ENCODE data around the gene DIO1. TPM values are rescaled to one million over a fixed set of nuclear protein-coding genes. Genes with fewer than 3 reads are reported as not detected.
"Not testable (repeated sequence)": the region's sequence is repeated elsewhere in the genome, so short reads cannot be mapped to it uniquely, and the experiment has no call there.

DIO1 gene
- total and polyA plus RNA-seq, 9 of the 15 experiments (the other 6 are each of a cell fraction or from before 2014, with no cell fraction given) = not detected

DNA sequence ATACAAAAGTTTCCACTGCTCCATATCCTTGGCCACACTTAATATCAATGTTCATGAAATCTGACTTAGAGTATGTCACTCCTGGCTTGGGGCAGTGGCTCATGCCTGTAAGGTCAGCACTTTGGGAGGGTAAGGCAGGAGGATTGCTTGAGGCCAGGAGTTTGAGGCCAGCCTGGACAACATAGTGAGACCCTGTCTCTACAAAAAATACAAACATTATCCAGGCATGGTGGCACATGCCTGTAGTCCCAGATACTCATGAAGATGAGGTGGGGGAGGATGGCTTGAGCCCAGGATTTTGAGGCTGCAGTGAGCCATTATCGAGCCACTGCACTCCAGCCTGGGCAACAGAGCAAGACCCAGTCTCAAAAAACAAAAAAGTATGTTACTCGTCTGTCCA, 18.8 kb upstream of the DIO1 start:
- H3K27me3 ChIP-seq (ENCODE audit: control insufficient read depth in 2 of 2, insufficient read depth in 2 of 2, low read length in 2 of 2); H3K4me1 ChIP-seq (replicated peaks in 1 of 2; ENCODE audit: control insufficient read depth in 2 of 2, insufficient read depth in 2 of 2, low read length in 2 of 2); DNase-seq (ENCODE audit: extremely low read depth in 1 of 4, low spot score in 3 of 4); ATAC-seq; in situ Hi-C loops (cut with MboI); POLR2A ChIA-PET; H3K9me3 ChIP-seq (replicated peaks; ENCODE audit: control insufficient read depth, insufficient read depth, low read depth, low read length); H2AFZ ChIP-seq (ENCODE audit: low read depth, low read length); FAIRE-seq; intact Hi-C loops (cut with micrococcal nuclease); H3K4me2 ChIP-seq (ENCODE audit: insufficient read depth, low read length); H3K4me3 ChIP-seq; H3K27ac ChIP-seq (ENCODE audit: extremely low read depth, low read depth, low read length); H4K20me1 ChIP-seq (replicated peaks; ENCODE audit: control insufficient read depth, insufficient read depth, low read length); H3K9ac ChIP-seq (ENCODE audit: insufficient read depth in 1 of 2, low read depth in 2 of 2, low read length in 2 of 2); CTCF ChIA-PET (ENCODE audit: low intra/inter-chr PET ratio); H3K79me2 ChIP-seq (ENCODE audit: control insufficient read depth, insufficient read depth, low read length); BruUV-seq (replicated peaks); H3K9me1 ChIP-seq (ENCODE audit: control insufficient read depth, insufficient read depth, low read length): not testable (repeated sequence)
- TF ChIP-seq ZNF121 (CRISPR knock-in tag; conservative IDR thresholded peaks at IDR 0.05) (peak; percentile 86), RBM25 (IDR thresholded peaks at IDR 0.05; ENCODE audit: low read depth, low read length, severe bottlenecking) (peak; percentile 28)
- peaks cover 25% of the 10 kb centered on the region; the same call in 2 of the 3 replicates for H3K36me3 ChIP-seq (ENCODE audit: control insufficient read depth, insufficient read depth, low read length)
- WGBS (ENCODE audit: insufficient coverage, low coverage, missing lambda C conversion rate) = 58% methylated on average over 2 of the region's 2 CpGs

DNA sequence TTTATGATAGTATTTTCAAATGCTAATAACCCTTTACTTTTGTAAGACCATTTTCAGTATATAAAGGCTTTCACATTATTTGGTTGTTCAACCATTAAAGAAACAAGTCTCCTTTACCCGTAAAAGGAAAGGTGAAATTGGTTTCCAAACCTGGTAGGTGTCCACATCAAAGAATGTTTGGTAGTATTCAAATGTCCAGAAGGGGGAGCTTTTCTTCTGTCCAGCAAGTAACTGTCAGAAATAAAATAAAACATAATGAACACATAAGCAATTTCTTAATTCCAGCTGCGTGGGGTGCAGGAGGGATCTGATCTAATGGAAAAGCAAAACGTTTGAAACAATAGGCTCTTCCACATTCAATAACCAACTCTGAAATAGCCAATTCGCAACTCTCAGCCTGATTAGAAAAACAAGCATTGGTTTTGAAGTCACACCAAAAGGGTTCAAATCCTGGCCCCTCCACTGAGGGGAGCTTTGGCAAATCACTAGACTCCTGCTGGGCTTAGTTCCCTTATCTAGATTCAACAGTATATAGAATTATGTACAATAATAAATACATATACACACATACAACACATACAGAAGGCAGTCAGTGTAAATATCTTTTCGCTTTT, 15.4 kb upstream of the DIO1 start:
- no peak overlapping the region for H3K4me2 ChIP-seq (ENCODE audit: insufficient read depth, low read length)
- FAIRE-seq (peak; percentile 23), ATAC-seq (peak; percentile 86), DNase-seq (ENCODE audit: extremely low read depth in 1 of 4, low spot score in 3 of 4) (peak; percentile 34 to 66 (median 45))
- 0 out of 2 replicates have a peak overlapping the region, but pooled peaks have one; percentile 18 for H2AFZ ChIP-seq (ENCODE audit: low read depth, low read length)
- peaks cover 23% of the 10 kb centered on the region for H3K36me3 ChIP-seq (ENCODE audit: control insufficient read depth, insufficient read depth, low read length)
- no peaks in the 10 kb centered on the region for H3K79me2 ChIP-seq (ENCODE audit: control insufficient read depth, insufficient read depth, low read length)
- ChIA-PET CTCF (ENCODE audit: low intra/inter-chr PET ratio) (interaction anchor here (1.4 to 2.5 kb wide), 3 partner anchors 71 to 82 kb away, joined by 7 to 18 read pairs (median 9); no protein-coding TSS in a partner anchor), POLR2A (interaction anchor here (0.8 to 2.0 kb wide), 6 partner anchors 8 to 70 kb away, joined by 3 to 6 read pairs (median 4); no protein-coding TSS in a partner anchor)
- H3K27ac ChIP-seq (ENCODE audit: extremely low read depth, low read depth, low read length) = no peak overlapping the region
- H3K4me3 ChIP-seq = no peak overlapping the region
- no peak overlapping the region for H3K9ac ChIP-seq (ENCODE audit: insufficient read depth in 1 of 2, low read depth in 2 of 2, low read length in 2 of 2)
- intact Hi-C loops (cut with micrococcal nuclease) (loop anchor here (1.0 kb wide), 1 partner anchor 71 kb away; no protein-coding TSS in a partner anchor), in situ Hi-C loops (cut with MboI) (no loop called here)
- H3K9me1 ChIP-seq (ENCODE audit: control insufficient read depth, insufficient read depth, low read length) = no peaks in the 10 kb centered on the region
- H3K9me3 ChIP-seq (replicated peaks; ENCODE audit: control insufficient read depth, insufficient read depth, low read depth, low read length) = no peaks in the 10 kb centered on the region
- no peaks in the 10 kb centered on the region for H3K27me3 ChIP-seq (ENCODE audit: control insufficient read depth in 2 of 2, insufficient read depth in 2 of 2, low read length in 2 of 2)
- H4K20me1 ChIP-seq (replicated peaks; ENCODE audit: control insufficient read depth, insufficient read depth, low read length) = no peaks in the 10 kb centered on the region; the same call in 1 of the 2 replicates
- no peaks in the 10 kb centered on the region for H3K4me1 ChIP-seq (replicated peaks in 1 of 2; ENCODE audit: control insufficient read depth in 2 of 2, insufficient read depth in 2 of 2, low read length in 2 of 2)
- BruUV-seq (replicated peaks) = no TSS peak
- WGBS (ENCODE audit: insufficient coverage, low coverage, missing lambda C conversion rate) = 38% methylated on average over 5 of the region's 5 CpGs
- TF ChIP-seq, protein P1, sequence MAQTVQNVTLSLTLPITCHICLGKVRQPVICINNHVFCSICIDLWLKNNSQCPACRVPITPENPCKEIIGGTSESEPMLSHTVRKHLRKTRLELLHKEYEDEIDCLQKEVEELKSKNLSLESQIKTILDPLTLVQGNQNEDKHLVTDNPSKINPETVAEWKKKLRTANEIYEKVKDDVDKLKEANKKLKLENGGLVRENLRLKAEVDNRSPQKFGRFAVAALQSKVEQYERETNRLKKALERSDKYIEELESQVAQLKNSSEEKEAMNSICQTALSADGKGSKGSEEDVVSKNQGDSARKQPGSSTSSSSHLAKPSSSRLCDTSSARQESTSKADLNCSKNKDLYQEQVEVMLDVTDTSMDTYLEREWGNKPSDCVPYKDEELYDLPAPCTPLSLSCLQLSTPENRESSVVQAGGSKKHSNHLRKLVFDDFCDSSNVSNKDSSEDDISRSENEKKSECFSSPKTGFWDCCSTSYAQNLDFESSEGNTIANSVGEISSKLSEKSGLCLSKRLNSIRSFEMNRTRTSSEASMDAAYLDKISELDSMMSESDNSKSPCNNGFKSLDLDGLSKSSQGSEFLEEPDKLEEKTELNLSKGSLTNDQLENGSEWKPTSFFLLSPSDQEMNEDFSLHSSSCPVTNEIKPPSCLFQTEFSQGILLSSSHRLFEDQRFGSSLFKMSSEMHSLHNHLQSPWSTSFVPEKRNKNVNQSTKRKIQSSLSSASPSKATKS (CRISPR knock-in tag; IDR thresholded peaks at IDR 0.05) = no peak
- TF ChIP-seq, protein P2, sequence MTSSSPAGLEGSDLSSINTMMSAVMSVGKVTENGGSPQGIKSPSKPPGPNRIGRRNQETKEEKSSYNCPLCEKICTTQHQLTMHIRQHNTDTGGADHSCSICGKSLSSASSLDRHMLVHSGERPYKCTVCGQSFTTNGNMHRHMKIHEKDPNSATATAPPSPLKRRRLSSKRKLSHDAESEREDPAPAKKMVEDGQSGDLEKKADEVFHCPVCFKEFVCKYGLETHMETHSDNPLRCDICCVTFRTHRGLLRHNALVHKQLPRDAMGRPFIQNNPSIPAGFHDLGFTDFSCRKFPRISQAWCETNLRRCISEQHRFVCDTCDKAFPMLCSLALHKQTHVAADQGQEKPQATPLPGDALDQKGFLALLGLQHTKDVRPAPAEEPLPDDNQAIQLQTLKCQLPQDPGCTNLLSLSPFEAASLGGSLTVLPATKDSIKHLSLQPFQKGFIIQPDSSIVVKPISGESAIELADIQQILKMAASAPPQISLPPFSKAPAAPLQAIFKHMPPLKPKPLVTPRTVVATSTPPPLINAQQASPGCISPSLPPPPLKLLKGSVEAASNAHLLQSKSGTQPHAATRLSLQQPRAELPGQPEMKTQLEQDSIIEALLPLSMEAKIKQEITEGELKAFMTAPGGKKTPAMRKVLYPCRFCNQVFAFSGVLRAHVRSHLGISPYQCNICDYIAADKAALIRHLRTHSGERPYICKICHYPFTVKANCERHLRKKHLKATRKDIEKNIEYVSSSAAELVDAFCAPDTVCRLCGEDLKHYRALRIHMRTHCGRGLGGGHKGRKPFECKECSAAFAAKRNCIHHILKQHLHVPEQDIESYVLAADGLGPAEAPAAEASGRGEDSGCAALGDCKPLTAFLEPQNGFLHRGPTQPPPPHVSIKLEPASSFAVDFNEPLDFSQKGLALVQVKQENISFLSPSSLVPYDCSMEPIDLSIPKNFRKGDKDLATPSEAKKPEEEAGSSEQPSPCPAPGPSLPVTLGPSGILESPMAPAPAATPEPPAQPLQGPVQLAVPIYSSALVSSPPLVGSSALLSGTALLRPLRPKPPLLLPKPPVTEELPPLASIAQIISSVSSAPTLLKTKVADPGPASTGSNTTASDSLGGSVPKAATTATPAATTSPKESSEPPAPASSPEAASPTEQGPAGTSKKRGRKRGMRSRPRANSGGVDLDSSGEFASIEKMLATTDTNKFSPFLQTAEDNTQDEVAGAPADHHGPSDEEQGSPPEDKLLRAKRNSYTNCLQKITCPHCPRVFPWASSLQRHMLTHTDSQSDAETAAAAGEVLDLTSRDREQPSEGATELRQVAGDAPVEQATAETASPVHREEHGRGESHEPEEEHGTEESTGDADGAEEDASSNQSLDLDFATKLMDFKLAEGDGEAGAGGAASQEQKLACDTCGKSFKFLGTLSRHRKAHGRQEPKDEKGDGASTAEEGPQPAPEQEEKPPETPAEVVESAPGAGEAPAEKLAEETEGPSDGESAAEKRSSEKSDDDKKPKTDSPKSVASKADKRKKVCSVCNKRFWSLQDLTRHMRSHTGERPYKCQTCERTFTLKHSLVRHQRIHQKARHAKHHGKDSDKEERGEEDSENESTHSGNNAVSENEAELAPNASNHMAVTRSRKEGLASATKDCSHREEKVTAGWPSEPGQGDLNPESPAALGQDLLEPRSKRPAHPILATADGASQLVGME (CRISPR knock-in tag; IDR thresholded peaks at IDR 0.05) = no peak
- TF ChIP-seq NR1H2 (CRISPR knock-in tag; IDR thresholded peaks at IDR 0.05) = no peak
- TF ChIP-seq ZBTB8A (IDR thresholded peaks at IDR 0.05; ENCODE audit: partially characterized antibody) = no peak
